B cell (primary cell): ENCODE results near the gene HGS. TPM values are rescaled to one million over a fixed set of nuclear protein-coding genes. Genes with fewer than 3 reads are reported as not detected.

Experiments used
- ATAC-seq: fragments of 200-7000 bp; cut with Tn5 transposase; one replicate; pipeline ENCODE4 v1.10.0; 2021; ENCODE audit warnings: low read depth, mild to moderate bottlenecking, moderate number of reproducible peaks, moderate library complexity
- CTCF ChIA-PET: fragments of 350-600 bp; sonication (Branson Sonifier 250); formaldehyde crosslinking; loops from one replicate; lab custom pipeline; 2021; ENCODE audit warnings: antibody characterized with exemption, inconsistent platforms; lab: Charles Lee
- POLR2A ChIA-PET: fragments of 350-600 bp; sonication (Branson Sonifier 250); formaldehyde crosslinking; loops from one replicate; lab custom pipeline; 2021; ENCODE audit warnings: antibody characterized with exemption; lab: Charles Lee
- DNase-seq: peaks from one replicate; pipeline ENCODE4 v3.0.0; 2013
- H2AFZ ChIP-seq: 2 replicates; pipeline ENCODE4 v1.6.1; 2012; ENCODE audit warnings: mild to moderate bottlenecking, low read depth, low read length; ENCODE audit not compliant: insufficient read depth, poor library complexity, severe bottlenecking
- H3K27ac ChIP-seq, 2 donors: 1 replicate in 1 of 2; 2 replicates in 1 of 2; pipeline ENCODE4 v1.5.1; 2012 to 2013; ENCODE audit warnings: low read length in 2 of 2, mild to moderate bottlenecking in 2 of 2, moderate library complexity in 1 of 2
- H3K27me3 ChIP-seq, 4 experiments: fragments of 200-600 bp in 1 of 4; sonication (generic) in 1 of 4; replicated peaks in 1 of 4; 1 replicate in 2 of 4; 2 replicates in 2 of 4; pipeline versions ENCODE4 v1.6.1 to v1.7.0; 2013 to 2016; ENCODE audit warnings: low read length in 3 of 4, mild to moderate bottlenecking in 2 of 4, mixed read lengths in 1 of 4, moderate library complexity in 1 of 4; ENCODE audit not compliant: insufficient read depth in 4 of 4, control insufficient read depth in 3 of 4; ENCODE audit errors: control extremely low read depth in 1 of 4
- H3K36me3 ChIP-seq, 2 experiments: replicated peaks in 1 of 2; 1 replicate in 1 of 2; 2 replicates in 1 of 2; pipeline versions ENCODE4 v1.6.1 to v1.7.1; 2013; ENCODE audit warnings: low read length in 1 of 2; ENCODE audit not compliant: insufficient read depth in 2 of 2, control insufficient read depth in 1 of 2; ENCODE audit errors: control extremely low read depth in 1 of 2, extremely low read depth in 1 of 2
- H3K4me1 ChIP-seq, 2 donors: fragments of 200-600 bp in 1 of 2; sonication (generic) in 1 of 2; 1 replicate in 1 of 2; 2 replicates in 1 of 2; pipeline versions ENCODE4 v1.5.1 to v1.6.1; 2013 to 2017; ENCODE audit warnings: low read length in 2 of 2; ENCODE audit not compliant: control insufficient read depth in 2 of 2, insufficient read depth in 2 of 2
- H3K4me2 ChIP-seq: replicated peaks from 2 replicates; pipeline ENCODE3; 2012; ENCODE audit warnings: mild to moderate bottlenecking, low read depth, low read length; ENCODE audit not compliant: poor library complexity, severe bottlenecking
- H3K4me3 ChIP-seq, 5 experiments: fragments of 200-600 bp in 1 of 5; sonication (generic) in 1 of 5; 1 replicate in 3 of 5; 2 replicates in 2 of 5; pipeline versions ENCODE4 v1.5.1 to v1.7.0; 2011 to 2016; ENCODE audit warnings: low read length in 4 of 5, mild to moderate bottlenecking in 4 of 5, low read depth in 2 of 5, control low read depth in 1 of 5, moderate library complexity in 1 of 5; ENCODE audit not compliant: insufficient read depth in 1 of 5; ENCODE audit errors: control extremely low read depth in 1 of 5, extremely low read depth in 1 of 5
- H3K79me2 ChIP-seq: fragments of 200-600 bp; sonication (generic); one replicate; pipeline ENCODE4 v1.6.0; 2016; ENCODE audit warnings: low read length; ENCODE audit not compliant: control insufficient read depth, insufficient read depth
- H3K9ac ChIP-seq: fragments of 200-600 bp; sonication (generic); 2 replicates; pipeline ENCODE4 v1.6.1; 2017; ENCODE audit warnings: mild to moderate bottlenecking, low read length, moderate library complexity
- H3K9me3 ChIP-seq, 3 donors: one replicate each; pipeline versions ENCODE4 v1.6.1 to v1.7.1; 2013; ENCODE audit warnings: low read length in 2 of 3; ENCODE audit not compliant: control insufficient read depth in 2 of 3, insufficient read depth in 1 of 3; ENCODE audit errors: control extremely low read depth in 1 of 3
- H4K20me1 ChIP-seq: 2 replicates; pipeline ENCODE4 v1.6.0; 2012; ENCODE audit warnings: mild to moderate bottlenecking, low read length; ENCODE audit not compliant: insufficient read depth, control insufficient read depth, poor library complexity, severe bottlenecking
- H3K27ac Mint-ChIP-seq: one replicate; pipeline ENCODE4 v1.8.0; 2021; ENCODE audit warnings: mixed read lengths
- H3K27me3 Mint-ChIP-seq: one replicate; pipeline ENCODE4 v1.8.0; 2021; ENCODE audit warnings: mixed read lengths
- H3K4me1 Mint-ChIP-seq: one replicate; pipeline ENCODE4 v1.8.0; 2021; ENCODE audit warnings: mixed read lengths
- H3K4me3 Mint-ChIP-seq: one replicate; pipeline ENCODE4 v1.8.0; 2021; ENCODE audit warnings: mixed read lengths
- H3K9me3 Mint-ChIP-seq: one replicate; pipeline ENCODE4 v1.8.0; 2022; ENCODE audit warnings: mixed read lengths; ENCODE audit not compliant: insufficient read depth
- CTCF ChIP-seq: fragments of 200-600 bp; IDR thresholded peaks from one replicate; pipeline ENCODE4 v1.8.0; 2022; ENCODE audit warnings: antibody characterized with exemption, mild to moderate bottlenecking
- EZH2 ChIP-seq: IDR thresholded peaks from 2 replicates; pipeline ENCODE4 v1.6.1; 2012; ENCODE audit warnings: borderline replicate concordance, low read depth, mild to moderate bottlenecking, moderate library complexity, low read length; ENCODE audit not compliant: insufficient read depth, poor library complexity, severe bottlenecking
- WGBS: methylation state at CpG from one replicate; pipeline ENCODE4 v1.1.5; 2013; ENCODE audit warnings: missing lambda C conversion rate; ENCODE audit not compliant: insufficient coverage; 5-methylcytosine and 5-hydroxymethylcytosine counted together
- intact Hi-C: fragments of 100-400 bp; cut with micrococcal nuclease; formaldehyde crosslinking; loops from one replicate; pipeline ENCODE4 v1.10.0; 2022
- polyA plus RNA-seq: library from polyadenylated mRNA; depleted of rRNA; stranded (reverse); fragments of >200 nt; gene quantifications from 2 replicates; pipeline ENCODE4 v1.2.3, GENCODE V29; 2012
- total RNA-seq, 2 donors: library from RNA; stranded (reverse); fragments of 120-200 nt in 1 of 2; gene quantifications; 1 replicate in 1 of 2; 2 replicates in 1 of 2; pipeline versions ENCODE4 v1.2.3 to v1.2.4, GENCODE V29; 2013 to 2022

Gene HGS
- total and polyA plus RNA-seq, 2 donors (not counting 1 experiment from before 2014, with no cell fraction given): 184 to 220 TPM

- H3K27me3 Mint-ChIP-seq: no peaks in the 10 kb centered on the region
- DNase-seq (peak; percentile 51), ATAC-seq (no peak)
- H3K36me3 ChIP-seq: peaks cover 0 to 15% of the 10 kb centered on the region in 2 experiments
- H3K27me3 ChIP-seq: no peaks in the 10 kb centered on the region
- H3K4me3 Mint-ChIP-seq: peak overlapping the region; percentile 91
- H3K9me3 ChIP-seq: no peaks in the 10 kb centered on the region
- peak overlapping the region; percentile 93 for H3K4me2 ChIP-seq
- H2AFZ ChIP-seq: peak overlapping the region; percentile 89
- peak overlapping the region; percentile 88 for H3K27ac Mint-ChIP-seq
- CTCF ChIA-PET: interaction anchor here (1.2 to 1.8 kb wide), 2 partner anchors 18 to 64 kb away, joined by 3 to 5 read pairs; partner anchors contain the start of genes ARL16 and HGS
- H4K20me1 ChIP-seq: peaks cover 7% of the 10 kb centered on the region
- 53% methylated on average over 30 of the region's 30 CpGs for WGBS
- no peaks in the 10 kb centered on the region for H3K9me3 Mint-ChIP-seq
- H3K9ac ChIP-seq: peak overlapping the region; percentile 88
- H3K27ac ChIP-seq: peak overlapping the region; percentile 69 to 80
- H3K4me1 Mint-ChIP-seq: peaks cover 23% of the 10 kb centered on the region
- H3K4me3 ChIP-seq: peak overlapping the region; percentile 77 to 98 (median 93)
- TF ChIP-seq CTCF (no peak), EZH2 (no peak)
- intact Hi-C loops: loop anchor here (1.0 to 2.0 kb wide), 5 partner anchors 18 to 426 kb away; partner anchors contain the start of genes ARL16, FAAP100, MRPL12 and NDUFAF8
- POLR2A ChIA-PET: no interaction called here
- H3K4me1 ChIP-seq: peaks cover 19 to 25% of the 10 kb centered on the region in 2 donors
- H3K79me2 ChIP-seq: peaks cover 54% of the 10 kb centered on the region
Observed at GRCh38 chr17:81665205-81666091, 18.4 kb upstream of the HGS start.

- Histone ChIP-seq H3K27me3 (no peaks in the 10 kb centered on the region), H2AFZ (peak overlapping the region; percentile 89), H3K4me3 (peak overlapping the region; percentile 77 to 98 (median 93)), H3K4me2 (peak overlapping the region; percentile 93), H4K20me1 (peaks cover 7% of the 10 kb centered on the region), H3K36me3 (peaks cover 0 to 19% of the 10 kb centered on the region in 2 experiments), H3K79me2 (peaks cover 54% of the 10 kb centered on the region), H3K9ac (peak overlapping the region; percentile 88), H3K4me1 (peaks cover 19 to 25% of the 10 kb centered on the region in 2 donors), H3K9me3 (no peaks in the 10 kb centered on the region), H3K27ac (peak overlapping the region; percentile 69 to 80)
- no peaks in the 10 kb centered on the region for H3K9me3 Mint-ChIP-seq
- peak overlapping the region; percentile 91 for H3K4me3 Mint-ChIP-seq
- peak overlapping the region; percentile 88 for H3K27ac Mint-ChIP-seq
- intact Hi-C loops: loop anchor here (1.0 to 2.0 kb wide), 5 partner anchors 17 to 427 kb away; partner anchors contain the start of genes ARL16, FAAP100, MRPL12 and NDUFAF8
- 2% methylated on average over 16 of the region's 16 CpGs for WGBS
- CTCF ChIA-PET: interaction anchor here (1.2 to 1.8 kb wide), 2 partner anchors 18 to 65 kb away, joined by 3 to 5 read pairs; partner anchors contain the start of genes ARL16 and HGS
- H3K4me1 Mint-ChIP-seq: peaks cover 23% of the 10 kb centered on the region
- DNase-seq: no peak
- peak; percentile 7 for ATAC-seq
- POLR2A ChIA-PET: interaction anchor here (0.5 kb wide), 1 partner anchor 629 kb away, joined by 3 read pairs; no protein-coding TSS in a partner anchor
- no peak for TF ChIP-seq EZH2
- no peak for TF ChIP-seq CTCF
- H3K27me3 Mint-ChIP-seq: no peaks in the 10 kb centered on the region
Observed at GRCh38 chr17:81666092-81666341, 17.8 kb upstream of the HGS start.
